ENCODE data around the gene UNC5C. TPM values are rescaled to one million over a fixed set of nuclear protein-coding genes. Genes with fewer than 3 reads are reported as not detected.

UNC5C gene
- total RNA-seq, 1 experiment from 2014 or later = not detected

DNA sequence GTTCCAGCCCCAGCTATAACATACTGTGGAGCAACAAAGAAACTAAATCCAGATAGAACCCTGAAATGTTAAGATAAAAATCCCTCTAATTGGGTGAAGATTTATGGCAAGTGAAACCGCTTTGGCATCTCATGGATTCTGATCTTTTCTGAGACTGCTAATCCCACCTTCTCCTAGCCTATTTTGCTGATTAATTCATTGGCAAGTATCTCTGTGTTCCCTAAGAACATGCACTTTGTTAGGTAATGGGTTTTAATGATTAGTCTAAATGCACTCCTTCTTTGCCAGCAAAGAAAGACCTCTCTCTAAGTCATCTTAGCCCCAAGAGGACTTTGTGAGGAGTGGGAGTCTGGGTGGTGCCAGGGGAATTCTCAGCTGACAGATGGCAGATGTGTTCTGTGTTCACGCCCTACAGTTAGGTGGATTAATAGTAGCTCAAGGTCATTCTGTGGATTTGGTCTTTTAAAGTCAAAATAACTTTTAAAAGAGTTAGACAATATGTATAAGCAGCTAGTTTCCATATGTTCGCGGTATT, 171.3 kb downstream of the UNC5C start:
- intact Hi-C loops (cut with micrococcal nuclease) = no loop called here
- no peak overlapping the region for H3K4me3 Mint-ChIP-seq (ENCODE audit: unreplicated experiment)
- no peaks in the 10 kb centered on the region for H3K9me3 Mint-ChIP-seq (ENCODE audit: unreplicated experiment)
- POLR2A ChIA-PET = no interaction called here
- no peak for DNase-seq (ENCODE audit: unreplicated experiment)
- TF ChIP-seq CTCF (IDR thresholded peaks at IDR 0.05; ENCODE audit: unreplicated experiment) = no peak
- H3K4me1 Mint-ChIP-seq (ENCODE audit: insufficient read depth, unreplicated experiment) = no peaks in the 10 kb centered on the region
- H3K27me3 Mint-ChIP-seq (ENCODE audit: insufficient read depth, unreplicated experiment) = no peaks in the 10 kb centered on the region
- CTCF ChIA-PET = no interaction called here
- H3K27ac Mint-ChIP-seq (ENCODE audit: low read depth, unreplicated experiment) = no peak overlapping the region
- H3K36me3 Mint-ChIP-seq (ENCODE audit: insufficient read depth, unreplicated experiment) = no peaks in the 10 kb centered on the region
- BruUV-seq (replicated peaks) = no TSS peak

DNA sequence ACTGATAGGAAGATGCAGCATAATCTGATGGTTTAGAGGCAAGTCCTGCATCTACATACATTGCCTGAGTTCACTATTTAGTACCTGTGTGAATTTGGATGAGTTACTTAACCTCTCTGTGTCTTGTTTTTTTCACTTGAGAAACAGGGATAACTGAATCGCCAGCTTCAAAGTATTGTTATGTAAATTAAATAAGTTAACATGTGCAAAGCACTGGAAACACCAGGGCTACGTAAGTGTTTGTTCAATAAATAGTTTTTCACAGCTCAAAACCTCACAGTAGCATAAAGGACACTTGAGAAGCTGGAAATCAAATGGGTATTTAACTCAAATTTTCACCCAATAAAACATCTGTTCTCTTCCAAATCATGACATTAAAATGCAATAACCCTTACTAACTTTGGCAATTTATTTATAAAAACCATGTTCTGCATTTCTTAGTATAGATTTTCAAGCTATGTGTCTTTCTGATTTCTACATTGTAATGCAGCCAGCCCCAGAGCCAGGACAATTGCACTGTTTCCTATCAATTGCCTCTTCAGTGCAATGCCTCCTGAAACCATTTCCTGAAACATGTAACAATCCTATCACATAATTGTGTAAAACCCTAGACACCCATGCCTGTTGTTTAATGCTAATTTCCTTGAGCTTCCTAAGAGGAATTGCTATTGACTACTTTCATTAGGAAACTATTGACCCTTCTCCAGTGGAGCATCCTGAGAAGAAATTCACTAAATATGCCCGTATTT, 177.1 kb downstream of the UNC5C start:
- no peaks in the 10 kb centered on the region for H3K36me3 Mint-ChIP-seq (ENCODE audit: insufficient read depth, unreplicated experiment)

GRCh38 chr4:95367824-95368223, 180.9 kb downstream of the UNC5C start:
- no peaks in the 10 kb centered on the region for H3K9me3 Mint-ChIP-seq (ENCODE audit: unreplicated experiment)
- intact Hi-C loops (cut with micrococcal nuclease) = no loop called here
- ChIA-PET CTCF (no interaction called here), POLR2A (no interaction called here)
- no peak for DNase-seq (ENCODE audit: unreplicated experiment)
- H3K4me1 Mint-ChIP-seq (ENCODE audit: insufficient read depth, unreplicated experiment) = no peaks in the 10 kb centered on the region
- no peak overlapping the region for H3K4me3 Mint-ChIP-seq (ENCODE audit: unreplicated experiment)
- TF ChIP-seq CTCF (IDR thresholded peaks at IDR 0.05; ENCODE audit: unreplicated experiment) = no peak
- H3K27me3 Mint-ChIP-seq (ENCODE audit: insufficient read depth, unreplicated experiment) = no peaks in the 10 kb centered on the region
- no TSS peak for BruUV-seq (replicated peaks)
- H3K36me3 Mint-ChIP-seq (ENCODE audit: insufficient read depth, unreplicated experiment) = no peaks in the 10 kb centered on the region
- H3K27ac Mint-ChIP-seq (ENCODE audit: low read depth, unreplicated experiment) = no peak overlapping the region

More for the DNA sequence above, 177.1 kb downstream of the UNC5C start:
- intact Hi-C loops (cut with micrococcal nuclease) = no loop called here
- Mint-ChIP-seq H3K27ac (ENCODE audit: low read depth, unreplicated experiment) (no peak overlapping the region), H3K9me3 (ENCODE audit: unreplicated experiment) (no peaks in the 10 kb centered on the region), H3K27me3 (ENCODE audit: insufficient read depth, unreplicated experiment) (no peaks in the 10 kb centered on the region), H3K4me3 (ENCODE audit: unreplicated experiment) (no peak overlapping the region), H3K4me1 (ENCODE audit: insufficient read depth, unreplicated experiment) (no peaks in the 10 kb centered on the region)
- ChIA-PET POLR2A (no interaction called here), CTCF (interaction anchor here (0.8 kb wide), 1 partner anchor 12 kb away, joined by 3 read pairs; no protein-coding TSS in a partner anchor)
- BruUV-seq (replicated peaks) = no TSS peak
- DNase-seq (ENCODE audit: unreplicated experiment) = no peak
- TF ChIP-seq CTCF (IDR thresholded peaks at IDR 0.05; ENCODE audit: unreplicated experiment) = no peak

GRCh38 chr4:95363966-95364365, 184.8 kb downstream of the UNC5C start:
- Mint-ChIP-seq H3K4me1 (ENCODE audit: insufficient read depth, unreplicated experiment) (no peaks in the 10 kb centered on the region), H3K27me3 (ENCODE audit: insufficient read depth, unreplicated experiment) (no peaks in the 10 kb centered on the region), H3K9me3 (ENCODE audit: unreplicated experiment) (no peaks in the 10 kb centered on the region), H3K4me3 (ENCODE audit: unreplicated experiment) (no peak overlapping the region), H3K36me3 (ENCODE audit: insufficient read depth, unreplicated experiment) (no peaks in the 10 kb centered on the region), H3K27ac (ENCODE audit: low read depth, unreplicated experiment) (no peak overlapping the region)
- ChIA-PET CTCF (interaction anchor here (1.4 kb wide), 1 partner anchor 14 kb away, joined by 3 read pairs; no protein-coding TSS in a partner anchor), POLR2A (no interaction called here)
- no TSS peak for BruUV-seq (replicated peaks)
- no peak for DNase-seq (ENCODE audit: unreplicated experiment)
- intact Hi-C loops (cut with micrococcal nuclease) = no loop called here
- no peak for TF ChIP-seq CTCF (IDR thresholded peaks at IDR 0.05; ENCODE audit: unreplicated experiment)
